NCI-H1436 treated with DMSO at 0.1 percent for 48 hours (cell line): ENCODE measurements around the gene GAS7.

Source experiments
- DNase-seq: peaks from one replicate; lab custom pipeline; 2025; lab: John Stamatoyannopoulos, UW

GAS7 gene

DNA sequence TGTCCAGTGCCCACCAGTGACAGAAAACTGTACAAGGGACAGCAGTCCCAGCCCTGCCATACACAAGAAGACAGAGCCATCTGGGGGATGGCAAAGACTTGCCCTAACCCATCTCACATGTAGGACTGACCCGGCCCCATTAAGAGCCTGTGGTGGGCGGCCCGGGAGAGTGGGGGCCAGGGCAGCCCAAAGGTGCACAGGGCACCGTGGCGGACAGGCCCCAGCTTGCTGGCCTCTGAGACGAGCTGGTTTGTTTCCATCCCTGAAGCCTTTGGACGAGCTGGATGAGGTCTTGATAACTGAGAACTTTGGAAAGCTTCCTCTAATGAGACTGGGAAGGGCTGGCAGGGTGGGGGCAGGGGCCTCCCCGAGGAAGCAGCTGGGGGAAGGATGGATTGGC lies 282.3 kb downstream of the GAS7 start:
- no peak for DNase-seq

DNA sequence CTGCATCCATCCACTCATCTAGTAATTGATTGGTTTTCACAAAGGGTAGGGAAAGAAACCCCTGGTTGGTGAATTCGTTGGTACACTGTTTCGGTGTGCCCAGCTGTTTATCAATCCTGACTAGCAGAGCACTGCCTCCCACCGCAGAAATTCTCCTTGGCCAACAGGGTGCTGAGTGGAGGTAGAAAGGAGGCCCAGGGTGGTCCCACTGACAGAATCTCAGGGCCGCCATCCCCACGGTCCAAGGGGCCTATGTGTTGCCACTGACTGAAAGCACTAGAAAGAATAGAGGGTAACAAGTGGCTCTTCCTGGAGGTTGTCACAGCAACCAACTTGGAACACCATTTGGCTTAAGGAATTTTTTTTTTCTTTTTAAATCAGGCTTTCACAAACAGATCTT lies 284.9 kb downstream of the GAS7 start:
- DNase-seq, result no peak

DNA sequence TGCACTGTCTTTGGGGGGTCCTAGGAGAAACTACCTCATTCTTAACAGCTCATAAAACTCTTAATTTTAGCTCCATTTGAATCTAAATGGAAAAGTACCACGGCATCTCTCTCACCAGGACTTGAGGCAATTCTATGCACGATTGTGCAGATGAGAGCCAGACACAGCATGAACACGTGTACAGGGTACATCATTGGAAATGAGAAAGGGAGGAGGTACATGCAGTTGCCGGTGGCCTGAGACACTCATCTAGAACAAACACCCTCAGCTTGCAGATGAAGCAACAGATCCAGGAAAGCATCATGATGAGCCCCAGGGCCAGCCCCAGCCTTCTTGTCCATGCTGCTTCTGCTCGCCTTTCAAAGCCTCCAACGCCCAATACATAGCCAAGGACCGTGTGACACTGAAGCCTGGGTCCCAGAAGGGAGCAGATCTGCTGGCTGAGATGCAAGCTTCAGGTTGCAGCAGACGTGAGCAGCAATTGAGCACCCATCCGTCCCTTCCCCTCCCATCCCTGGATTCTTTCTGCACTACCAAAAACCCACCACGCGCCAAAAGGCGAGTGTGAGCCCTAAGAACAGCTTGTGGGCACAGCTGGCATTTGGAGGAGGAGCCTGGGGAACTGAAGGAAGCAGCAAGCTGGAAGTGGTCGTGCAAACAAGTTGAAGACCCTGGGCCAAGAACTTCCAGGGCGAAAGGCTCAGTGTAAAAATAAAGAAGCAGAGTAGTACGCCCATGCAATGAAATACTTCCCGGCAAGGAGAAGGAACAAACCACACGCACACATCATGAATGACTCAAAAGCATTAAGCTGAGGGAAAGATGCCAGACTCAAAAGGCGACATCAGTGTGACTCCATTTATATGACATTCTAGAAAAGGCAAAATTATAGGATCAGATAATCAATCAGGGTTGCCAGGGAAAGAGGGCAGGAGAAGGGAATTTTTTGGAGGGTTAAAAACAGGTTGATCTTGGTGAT lies 286.0 kb downstream of the GAS7 start:
- DNase-seq, result no peak

GRCh38 chr17:9911089-9911488 lies 287.3 kb downstream of the GAS7 start:
- no peak for DNase-seq

DNA sequence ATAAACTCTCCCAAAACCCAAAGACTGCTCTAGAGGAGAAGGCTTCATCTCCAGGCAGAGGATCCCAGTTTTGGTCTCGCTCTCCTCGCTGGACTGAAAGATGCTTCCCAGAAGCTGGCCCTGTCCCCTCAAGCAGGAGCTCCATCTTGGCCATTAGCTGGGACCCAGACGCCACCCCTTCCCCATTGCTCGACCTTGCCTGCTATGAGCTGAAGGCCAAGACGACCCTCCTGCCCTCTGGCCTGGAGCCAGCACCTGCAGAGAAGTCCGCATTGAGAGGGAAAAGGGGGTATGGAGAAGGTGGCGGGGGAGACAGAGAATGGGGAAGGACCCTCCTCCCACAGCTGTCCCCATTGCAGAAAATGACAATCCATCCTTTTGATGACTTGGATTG lies 289.8 kb downstream of the GAS7 start:
- DNase-seq, result no peak

DNA sequence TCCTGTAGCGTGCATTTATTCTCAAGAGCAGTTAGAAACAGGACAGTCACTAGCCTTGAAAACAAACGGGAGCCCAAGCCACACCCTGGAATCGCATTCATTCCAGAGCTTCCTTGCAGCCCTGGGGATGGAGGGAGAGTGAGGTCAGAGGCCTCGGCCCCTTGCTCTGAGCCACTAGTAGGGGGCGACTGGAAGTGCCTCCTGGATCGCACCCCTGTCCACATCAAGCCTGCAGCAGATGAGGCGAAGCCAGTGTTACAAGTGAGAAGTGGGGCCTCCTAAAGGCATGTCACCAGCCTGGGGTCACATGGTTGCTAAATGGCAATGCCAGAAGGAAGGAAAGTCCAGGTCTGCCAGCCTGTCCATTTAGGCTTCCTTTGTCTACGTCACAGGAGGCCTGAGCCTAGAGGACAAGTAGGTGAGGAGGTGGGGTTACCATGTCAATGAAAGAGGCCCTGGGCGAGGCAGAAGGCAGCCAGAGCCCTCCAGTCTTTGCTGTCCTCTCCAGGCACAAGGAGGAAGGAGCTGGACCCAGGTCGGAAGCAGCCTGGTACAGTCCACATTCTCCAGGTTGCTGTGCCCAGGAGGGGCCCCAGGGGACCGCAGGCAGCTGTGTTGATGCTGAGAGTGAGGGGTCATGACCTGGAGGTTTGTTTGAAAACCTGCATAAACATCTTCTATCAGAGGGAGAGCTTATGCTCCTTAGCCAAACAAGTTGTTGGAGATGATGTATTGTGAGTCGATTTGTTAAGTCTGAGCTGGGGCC lies 290.3 kb downstream of the GAS7 start:
- no peak for DNase-seq

DNA sequence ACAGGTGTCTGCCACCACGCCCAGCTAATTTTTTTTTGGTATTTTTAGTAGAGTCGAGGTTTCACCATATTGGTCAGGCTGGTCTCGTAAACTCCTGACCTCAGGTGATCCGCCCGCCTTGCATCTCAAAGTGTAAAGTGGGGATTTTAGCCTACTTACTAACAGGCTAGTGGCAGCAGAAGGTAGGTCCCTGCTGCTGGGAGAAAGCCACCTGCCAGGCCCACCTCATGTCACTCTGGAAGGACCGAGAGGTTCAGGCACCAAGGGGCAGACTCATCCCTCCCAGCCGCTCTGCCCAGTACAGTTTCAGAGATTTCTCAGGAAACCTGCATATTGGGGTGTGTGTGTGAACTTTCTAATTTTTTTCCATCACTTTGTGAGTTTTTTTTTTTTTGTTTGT lies 291.3 kb downstream of the GAS7 start:
- DNase-seq, result no peak

DNA sequence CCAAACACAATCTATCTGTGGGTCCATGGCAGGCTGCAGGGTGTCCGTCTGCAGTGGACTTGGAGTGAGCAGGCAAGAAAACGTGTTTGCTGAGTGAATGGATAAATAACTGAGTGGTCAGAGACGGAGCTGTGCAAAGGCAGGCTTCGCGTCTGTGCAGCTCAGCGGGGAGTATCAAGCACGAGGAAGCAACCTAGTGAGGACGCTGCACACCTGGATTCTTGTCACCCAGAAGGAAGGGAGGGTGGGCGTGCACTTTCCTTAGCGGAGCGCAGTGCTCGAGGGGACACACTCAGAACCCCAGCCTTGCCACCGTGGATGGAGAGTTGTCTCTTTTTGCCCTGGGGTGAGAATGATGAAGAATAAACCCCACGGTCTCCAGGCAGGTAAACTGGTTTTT lies 291.8 kb downstream of the GAS7 start:
- DNase-seq, result no peak

- no peak for DNase-seq
Measured at GRCh38 chr17:9905902-9906301, 292.5 kb downstream of the GAS7 start.

- DNase-seq, result no peak
Measured at GRCh38 chr17:9905078-9905415, 293.4 kb downstream of the GAS7 start, which contains the start of gene RCVRN. RCVRN (minus strand) TSS chr17:9905271; CDS start chr17:9905180, 91 bp downstream.

DNA sequence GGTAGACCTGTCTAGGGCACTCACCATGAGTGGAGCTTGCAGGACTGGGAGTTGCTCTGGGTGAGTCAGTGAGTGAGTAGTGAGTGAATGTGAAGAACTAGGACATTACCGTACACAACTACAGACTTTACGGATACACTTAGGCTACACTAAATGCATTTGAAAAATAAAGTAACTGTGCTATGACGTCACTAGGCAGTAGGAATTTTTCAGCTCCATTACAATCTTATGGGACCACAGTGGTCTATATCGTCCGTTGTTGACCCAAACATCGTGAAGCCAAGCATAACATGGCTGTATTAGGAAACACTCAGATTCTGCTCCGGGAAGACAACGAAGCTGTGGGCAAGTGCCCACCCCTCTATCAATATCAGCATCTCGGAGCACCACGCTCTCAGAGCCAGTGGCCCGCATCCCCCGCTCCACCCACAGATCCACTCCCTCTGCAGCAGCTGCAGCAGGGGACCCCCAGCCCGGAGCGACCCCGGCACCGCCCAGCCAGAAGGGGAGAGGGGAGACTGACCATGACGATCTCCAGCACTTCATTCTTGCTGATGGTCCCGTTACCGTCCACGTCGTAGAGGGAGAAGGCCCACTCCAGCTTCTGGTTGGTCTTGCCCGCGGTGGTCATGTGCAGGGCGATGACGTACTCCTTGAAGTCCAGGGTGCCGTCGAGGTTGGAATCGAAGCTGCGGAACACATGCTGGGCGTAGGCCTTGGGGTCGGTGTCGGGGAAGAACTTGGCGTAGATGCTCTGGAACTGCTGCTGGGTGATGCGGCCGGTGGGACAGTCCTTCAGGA lies 293.9 kb downstream of the GAS7 start:
- DNase-seq, result no peak

- DNase-seq, result no peak
Measured at GRCh38 chr17:9902120-9902519, 296.3 kb downstream of the GAS7 start.

DNA sequence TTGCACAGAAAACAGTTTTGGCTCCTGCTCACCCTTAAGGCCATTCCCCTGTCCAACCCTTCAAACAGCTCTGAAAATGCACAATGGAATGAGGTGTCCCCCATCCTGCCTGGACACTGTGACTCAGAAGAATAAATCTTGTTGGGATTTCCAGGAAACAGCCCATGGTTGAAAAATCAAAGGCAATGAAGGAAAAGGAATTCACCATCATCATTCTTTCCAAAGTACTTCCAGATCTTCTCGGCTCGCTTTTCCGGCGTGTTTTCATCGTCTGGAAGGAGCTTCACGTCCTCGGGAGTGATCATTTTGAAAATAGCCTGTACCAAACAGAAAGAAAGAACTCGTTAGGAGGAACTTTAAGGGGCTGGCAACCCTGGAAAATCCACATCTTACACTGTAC lies 297.6 kb downstream of the GAS7 start:
- DNase-seq, result no peak

GRCh38 chr17:9900044-9900594 lies 298.3 kb downstream of the GAS7 start:
- DNase-seq, result no peak

- no peak for DNase-seq
Measured at GRCh38 chr17:9899280-9900043, 298.9 kb downstream of the GAS7 start.

DNA sequence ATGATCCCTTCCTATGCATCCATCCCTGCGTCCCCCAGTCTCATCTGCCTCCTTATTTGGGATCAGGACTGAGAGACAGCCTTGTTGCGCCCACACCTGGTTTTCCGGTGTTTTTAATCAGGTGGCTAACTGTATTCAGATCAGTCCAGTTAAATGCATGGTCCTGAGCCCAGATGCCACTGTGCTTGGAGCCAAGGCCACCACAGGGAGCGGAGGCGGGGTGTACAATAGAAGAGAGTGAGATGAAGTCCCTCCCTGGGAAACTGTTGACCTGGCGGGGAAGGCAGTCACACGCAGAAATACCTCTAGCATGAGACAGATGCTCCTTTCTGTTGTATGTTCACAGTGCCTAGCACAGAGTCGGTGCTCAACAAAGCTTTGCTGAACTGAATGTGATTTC lies 299.6 kb downstream of the GAS7 start:
- no peak for DNase-seq

- DNase-seq, result no peak
Measured at GRCh38 chr17:9897372-9897968, 300.9 kb downstream of the GAS7 start.

- DNase-seq, result no peak
Measured at GRCh38 chr17:9895923-9896322, 302.5 kb downstream of the GAS7 start.

DNA sequence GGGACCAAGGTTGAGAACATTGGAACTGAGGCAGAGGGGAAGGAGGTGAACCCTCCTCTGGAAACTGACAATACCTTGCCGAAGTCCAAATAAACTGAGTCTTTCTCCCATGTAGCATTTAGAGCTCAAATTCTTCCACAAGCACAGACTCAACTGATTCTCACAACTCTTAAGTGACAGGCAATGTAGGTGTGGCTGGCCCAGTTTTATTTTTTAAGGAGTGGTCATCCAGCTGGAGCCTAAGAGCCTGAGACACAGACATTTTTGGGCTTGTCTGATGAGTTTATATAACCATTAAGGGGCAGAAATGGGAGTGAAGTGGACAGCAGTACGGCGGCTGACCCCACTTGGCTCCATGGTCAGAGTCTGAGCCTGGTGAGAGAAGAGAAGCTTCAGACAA lies 304.2 kb downstream of the GAS7 start:
- DNase-seq, result no peak

GRCh38 chr17:9893411-9894012 lies 304.9 kb downstream of the GAS7 start:
- DNase-seq, result no peak
